Myocyte (in vitro differentiated cells): ENCODE measurements around the gene SOX11. TPM values are rescaled to one million over a fixed set of nuclear protein-coding genes. Genes with fewer than 3 reads are reported as not detected.

Experiments used
- DNase-seq: peaks from one replicate; pipeline ENCODE4 v3.0.0-alpha.2; 2012; ENCODE audit warnings: low read depth
- total RNA-seq: library from RNA; depleted of rRNA; stranded (reverse); fragments of >200 nt; gene quantifications from 2 replicates; pipeline ENCODE4 v1.2.3, GENCODE V29; 2014

SOX11 gene
- total RNA-seq, 1 donor from 2014 or later = 23.0 TPM

DNA sequence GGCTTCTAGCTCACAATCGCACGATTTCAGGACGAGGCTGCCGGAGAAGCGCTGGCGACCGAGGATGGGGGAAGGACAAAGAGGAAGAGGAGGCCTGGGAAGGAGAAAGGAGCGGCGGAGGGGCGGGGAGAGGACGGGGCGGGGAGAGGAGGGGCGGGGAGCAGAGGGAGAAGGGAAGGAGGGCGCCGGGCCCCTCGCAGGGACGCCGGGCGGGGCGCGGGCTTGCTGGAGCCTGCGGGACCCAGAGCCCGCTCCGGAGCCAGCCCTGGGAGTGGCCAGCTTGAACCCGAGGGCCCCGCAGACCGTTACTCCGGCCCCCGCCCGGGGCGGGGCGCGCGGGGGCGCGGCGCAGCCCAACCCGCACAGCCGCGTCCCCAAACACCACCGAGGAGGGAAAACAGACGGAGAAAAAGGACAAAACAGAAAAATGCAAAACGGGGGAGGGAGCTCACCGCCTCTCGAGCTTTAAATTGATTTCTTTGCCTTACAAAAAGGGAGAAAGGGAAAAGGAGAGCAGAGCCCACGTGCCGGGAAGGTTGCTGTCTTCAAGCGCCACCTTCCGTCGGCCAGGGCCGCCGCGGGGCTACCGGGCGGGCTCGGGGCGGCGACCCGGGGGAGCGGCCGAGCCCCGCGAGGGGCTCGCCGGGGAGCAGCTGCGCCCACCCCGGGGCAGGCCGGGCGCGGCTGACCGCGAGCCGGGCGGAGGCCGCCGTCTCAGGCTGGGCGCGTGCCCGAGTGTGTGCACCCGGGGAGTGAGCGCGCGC, 781 bp upstream of the SOX11 start:
- peak; percentile 80 for DNase-seq

- peak; percentile 66 for DNase-seq
Measured at GRCh38 chr2:5692561-5693286, 540 bp downstream of the SOX11 start.

DNA sequence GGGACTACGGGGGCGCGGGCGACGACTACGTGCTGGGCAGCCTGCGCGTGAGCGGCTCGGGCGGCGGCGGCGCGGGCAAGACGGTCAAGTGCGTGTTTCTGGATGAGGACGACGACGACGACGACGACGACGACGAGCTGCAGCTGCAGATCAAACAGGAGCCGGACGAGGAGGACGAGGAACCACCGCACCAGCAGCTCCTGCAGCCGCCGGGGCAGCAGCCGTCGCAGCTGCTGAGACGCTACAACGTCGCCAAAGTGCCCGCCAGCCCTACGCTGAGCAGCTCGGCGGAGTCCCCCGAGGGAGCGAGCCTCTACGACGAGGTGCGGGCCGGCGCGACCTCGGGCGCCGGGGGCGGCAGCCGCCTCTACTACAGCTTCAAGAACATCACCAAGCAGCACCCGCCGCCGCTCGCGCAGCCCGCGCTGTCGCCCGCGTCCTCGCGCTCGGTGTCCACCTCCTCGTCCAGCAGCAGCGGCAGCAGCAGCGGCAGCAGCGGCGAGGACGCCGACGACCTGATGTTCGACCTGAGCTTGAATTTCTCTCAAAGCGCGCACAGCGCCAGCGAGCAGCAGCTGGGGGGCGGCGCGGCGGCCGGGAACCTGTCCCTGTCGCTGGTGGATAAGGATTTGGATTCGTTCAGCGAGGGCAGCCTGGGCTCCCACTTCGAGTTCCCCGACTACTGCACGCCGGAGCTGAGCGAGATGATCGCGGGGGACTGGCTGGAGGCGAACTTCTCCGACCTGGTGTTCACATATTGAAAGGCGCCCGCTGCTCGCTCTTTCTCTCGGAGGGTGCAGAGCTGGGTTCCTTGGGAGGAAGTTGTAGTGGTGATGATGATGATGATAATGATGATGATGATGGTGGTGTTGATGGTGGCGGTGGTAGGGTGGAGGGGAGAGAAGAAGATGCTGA, 1.4 kb downstream of the SOX11 start:
- DNase-seq = peak; percentile 51

- no peak for DNase-seq
Measured at GRCh38 chr2:5694306-5694705, 2.1 kb downstream of the SOX11 start.

GRCh38 chr2:5695654-5696403, 3.6 kb downstream of the SOX11 start:
- DNase-seq = peak; percentile 80

GRCh38 chr2:5696404-5696944, 4.3 kb downstream of the SOX11 start:
- peak; percentile 75 for DNase-seq

GRCh38 chr2:5696945-5697521, 4.8 kb downstream of the SOX11 start:
- peak; percentile 75 for DNase-seq

- DNase-seq = no peak
Measured at GRCh38 chr2:5697562-5697961, 5.4 kb downstream of the SOX11 start.

- no peak for DNase-seq
Measured at GRCh38 chr2:5698134-5698533, 6.0 kb downstream of the SOX11 start.

GRCh38 chr2:5699963-5700362, 7.8 kb downstream of the SOX11 start:
- no peak for DNase-seq

DNA sequence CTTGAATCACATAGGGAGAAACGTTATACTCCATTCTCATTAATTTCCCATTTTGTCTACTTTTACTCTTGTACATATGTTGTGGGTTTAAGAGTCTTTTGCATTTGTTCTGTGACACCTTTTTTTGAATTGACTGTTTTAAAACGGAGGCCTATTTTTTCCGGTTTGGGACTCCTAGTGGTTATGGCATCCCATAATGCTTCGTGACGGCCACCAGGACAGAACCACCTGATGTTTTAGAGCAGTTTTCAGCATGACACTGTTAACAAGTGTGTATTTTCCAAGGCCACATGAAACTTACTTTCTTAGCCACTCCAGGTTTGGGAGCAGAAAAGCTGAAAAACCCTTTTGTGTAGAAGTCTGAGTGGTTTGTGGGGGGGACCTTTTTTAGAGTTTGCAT, 8.4 kb downstream of the SOX11 start:
- no peak for DNase-seq

GRCh38 chr2:5701266-5701665, 9.1 kb downstream of the SOX11 start:
- DNase-seq = no peak

DNA sequence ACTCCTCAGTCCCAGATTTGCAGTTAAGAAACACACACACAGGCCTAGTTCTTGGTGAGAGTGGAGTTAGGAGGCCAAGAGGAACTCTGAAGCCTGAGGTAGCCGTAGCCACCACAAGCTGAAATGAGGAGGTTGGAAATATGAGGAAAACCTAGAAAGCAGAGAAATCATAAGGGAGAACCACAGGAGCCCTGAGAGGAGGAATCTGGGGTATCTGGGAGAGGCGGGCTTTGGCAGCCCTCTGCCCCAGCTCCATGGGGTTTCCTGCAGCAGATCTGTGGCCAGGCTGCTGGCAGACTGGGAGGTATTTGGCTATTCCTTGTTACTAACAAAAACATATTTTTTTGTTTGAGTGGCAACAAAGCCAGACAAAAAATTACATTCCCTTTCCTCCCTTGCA, 11.0 kb downstream of the SOX11 start:
- DNase-seq = no peak

GRCh38 chr2:5705490-5705889, 13.3 kb downstream of the SOX11 start:
- no peak for DNase-seq

DNA sequence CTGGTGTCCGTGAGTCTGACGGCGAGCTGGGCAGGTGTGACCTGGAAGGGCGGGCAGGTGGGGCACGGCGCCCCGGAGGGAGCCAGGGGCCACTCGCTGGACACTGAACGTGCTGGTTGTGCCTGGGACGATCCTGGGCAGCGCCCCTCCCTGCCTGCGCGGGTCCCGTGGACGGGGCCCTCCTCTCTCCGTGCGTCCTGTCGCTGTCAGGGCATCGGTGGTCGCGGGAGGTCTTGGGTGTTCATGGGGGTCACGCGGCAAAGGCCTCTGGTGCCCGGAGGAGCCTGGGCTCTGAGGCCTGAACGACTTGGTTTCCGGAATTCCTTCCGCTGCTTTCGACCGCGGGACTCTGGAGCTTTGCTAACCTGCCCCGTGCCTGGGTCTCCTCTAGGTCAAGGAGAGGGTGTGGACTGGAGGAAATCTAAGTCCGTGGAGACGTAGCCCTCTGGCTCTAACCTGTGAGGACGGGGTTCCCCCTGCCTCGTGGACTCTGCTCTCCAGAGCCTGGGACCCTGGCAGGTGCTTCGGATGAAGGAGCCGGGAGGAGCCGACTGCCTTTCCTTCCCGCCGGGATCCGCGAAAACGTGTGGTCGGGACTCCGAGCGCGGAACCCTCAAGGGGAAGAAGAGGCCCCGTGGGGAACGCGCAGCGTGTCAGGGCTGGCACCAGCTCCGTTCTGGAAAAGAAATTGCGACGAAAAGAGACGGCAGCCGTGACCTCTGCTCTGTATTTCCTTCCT, 14.7 kb downstream of the SOX11 start:
- no peak for DNase-seq

GRCh38 chr2:5710615-5711014, 18.4 kb downstream of the SOX11 start:
- DNase-seq = no peak

GRCh38 chr2:5713101-5713500, 20.9 kb downstream of the SOX11 start:
- no peak for DNase-seq

- DNase-seq = no peak
Measured at GRCh38 chr2:5719629-5720334, 27.6 kb downstream of the SOX11 start.

- DNase-seq = peak; percentile 62
Measured at GRCh38 chr2:5720426-5720825, 28.2 kb downstream of the SOX11 start.
